Naive thymus-derived CD4-positive, alpha-beta T cell (primary cell): ENCODE measurements around the gene CPT1C. TPM values are rescaled to one million over a fixed set of nuclear protein-coding genes. Genes with fewer than 3 reads are reported as not detected.

Source experiments
- ATAC-seq: fragments of 150-1000 bp; cut with Tn5 transposase; 2 replicates; pipeline ENCODE4 v1.10.0; 2021; ENCODE audit warnings: mild to moderate bottlenecking, moderate library complexity
- CTCF ChIA-PET: fragments of 350-600 bp; sonication (Branson Sonifier 250); formaldehyde crosslinking; loops from one replicate; lab custom pipeline; 2021; ENCODE audit warnings: antibody characterized with exemption; lab: Charles Lee
- POLR2A ChIA-PET: fragments of 350-600 bp; sonication (Branson Sonifier 250); formaldehyde crosslinking; loops from one replicate; lab custom pipeline; 2021; ENCODE audit warnings: antibody characterized with exemption, inconsistent platforms; lab: Charles Lee
- DNase-seq, 9 donors: peaks; one replicate each; pipeline versions ENCODE4 v3.0.0 to v3.0.0-alpha.2; 2020 to 2022; ENCODE audit warnings: mixed read lengths in 1 of 9
- H3K27ac ChIP-seq: one replicate; pipeline ENCODE4 v1.7.0; 2013; ENCODE audit warnings: mild to moderate bottlenecking, low read depth, low read length, moderate library complexity
- H3K27me3 ChIP-seq, 2 donors: one replicate each; pipeline ENCODE4 v1.7.0; 2013; ENCODE audit warnings: low read length in 2 of 2, mild to moderate bottlenecking in 2 of 2, moderate library complexity in 2 of 2; ENCODE audit not compliant: control insufficient read depth in 2 of 2, insufficient read depth in 2 of 2
- H3K36me3 ChIP-seq, 3 experiments: 1 replicate in 2 of 3; 2 replicates in 1 of 3; pipeline ENCODE4 v1.7.0; 2013; ENCODE audit warnings: low read length in 3 of 3, mild to moderate bottlenecking in 3 of 3, moderate library complexity in 1 of 3; ENCODE audit not compliant: insufficient read depth in 3 of 3, control insufficient read depth in 2 of 3
- H3K4me1 ChIP-seq, 2 donors: one replicate each; pipeline ENCODE4 v1.7.0; 2013; ENCODE audit warnings: low read length in 2 of 2, mild to moderate bottlenecking in 2 of 2, moderate library complexity in 1 of 2; ENCODE audit not compliant: control insufficient read depth in 2 of 2, insufficient read depth in 2 of 2
- H3K4me3 ChIP-seq: 2 replicates; pipeline ENCODE4 v1.7.0; 2013; ENCODE audit warnings: mild to moderate bottlenecking, low read length
- H3K9me3 ChIP-seq, 3 experiments: 1 replicate in 2 of 3; 2 replicates in 1 of 3; pipeline ENCODE4 v1.7.0; 2013; ENCODE audit warnings: low read length in 3 of 3; ENCODE audit not compliant: control insufficient read depth in 2 of 3
- H3K27ac Mint-ChIP-seq, 9 donors: one replicate each; pipeline ENCODE4 v1.8.0; 2020 to 2022; ENCODE audit warnings: mixed read lengths in 9 of 9, mild to moderate bottlenecking in 8 of 9, moderate library complexity in 5 of 9, inconsistent platforms in 2 of 9
- H3K27me3 Mint-ChIP-seq, 5 donors: one replicate each; pipeline ENCODE4 v1.8.0; 2021 to 2022; ENCODE audit warnings: mixed read lengths in 5 of 5, mild to moderate bottlenecking in 1 of 5
- H3K36me3 Mint-ChIP-seq, 5 donors: one replicate each; pipeline ENCODE4 v1.8.0; 2020 to 2022; ENCODE audit warnings: mixed read lengths in 5 of 5, mild to moderate bottlenecking in 3 of 5, inconsistent platforms in 1 of 5
- H3K4me1 Mint-ChIP-seq, 7 donors: one replicate each; pipeline ENCODE4 v1.8.0; 2020 to 2022; ENCODE audit warnings: mixed read lengths in 7 of 7, mild to moderate bottlenecking in 3 of 7, inconsistent platforms in 1 of 7
- H3K4me3 Mint-ChIP-seq, 10 donors: one replicate each; pipeline ENCODE4 v1.8.0; 2020 to 2022; ENCODE audit warnings: mild to moderate bottlenecking in 10 of 10, mixed read lengths in 10 of 10, moderate library complexity in 6 of 10, inconsistent platforms in 2 of 10
- H3K9me3 Mint-ChIP-seq, 11 donors: one replicate each; pipeline ENCODE4 v1.8.0; 2020 to 2022; ENCODE audit warnings: mixed read lengths in 11 of 11, mild to moderate bottlenecking in 4 of 11, inconsistent platforms in 1 of 11, moderate library complexity in 1 of 11
- intact Hi-C, 2 donors: fragments of 100-400 bp; cut with micrococcal nuclease; formaldehyde crosslinking; loops; one replicate each; pipeline ENCODE4 v1.15.1; 2023
- polyA plus RNA-seq, 2 donors: library from polyadenylated mRNA; unstranded; fragments of 300-500 nt; fragmentation: Illumina TruSeq; gene quantifications; one replicate each; pipeline ENCODE4 v1.2.3, GENCODE V29; 2021
- total RNA-seq, 6 experiments: library from RNA in 5 of 6; stranded (reverse) in 5 of 6; gene quantifications; 1 replicate in 5 of 6; 2 replicates in 1 of 6; pipeline ENCODE4 v1.2.3 and lab custom pipeline; 2021 to 2026

Gene CPT1C
- total and polyA plus RNA-seq, 7 experiments from 2014 or later = 0.96 to 6.0 (median 1.6) TPM; not detected in 1

- ChIA-PET POLR2A (interaction anchor here (1.2 to 11.1 kb wide), 2 partner anchors 16 to 55 kb away, joined by 4 to 187 read pairs; partner anchors contain the start of genes BCL2L12, IRF3 and PRR12), CTCF (no interaction called here)
- Histone ChIP-seq H3K9me3 (no peaks in the 10 kb centered on the region), H3K4me3 (no peak overlapping the region), H3K4me1 (peaks cover 16 to 17% of the 10 kb centered on the region in 2 donors), H3K36me3 (peaks cover 0 to 58% (median 0%) of the 10 kb centered on the region in 3 experiments), H3K27ac (no peak overlapping the region), H3K27me3 (no peaks in the 10 kb centered on the region)
- ATAC-seq (no peak), DNase-seq (no peak)
- peak overlapping the region in 1 of 10 donors; percentile 34 for H3K4me3 Mint-ChIP-seq
- intact Hi-C loops = loop anchor here in 1 of 2 donors (10.0 kb wide), 1 partner anchor 1031 kb away; the partner anchor contains the start of genes FAM83E, RPL18 and SPHK2
- peaks cover 0 to 14% (median 0%) of the 10 kb centered on the region in 5 donors for H3K36me3 Mint-ChIP-seq
- H3K27ac Mint-ChIP-seq = peak overlapping the region in 1 of 9 donors; percentile 75
- H3K9me3 Mint-ChIP-seq = no peaks in the 10 kb centered on the region
- peaks cover 0 to 2% (median 0%) of the 10 kb centered on the region in 5 donors for H3K27me3 Mint-ChIP-seq
- peaks cover 31 to 42% (median 40%) of the 10 kb centered on the region in 7 donors for H3K4me1 Mint-ChIP-seq
Observed at GRCh38 chr19:49645995-49646394, 44.9 kb upstream of the CPT1C start.

DNA sequence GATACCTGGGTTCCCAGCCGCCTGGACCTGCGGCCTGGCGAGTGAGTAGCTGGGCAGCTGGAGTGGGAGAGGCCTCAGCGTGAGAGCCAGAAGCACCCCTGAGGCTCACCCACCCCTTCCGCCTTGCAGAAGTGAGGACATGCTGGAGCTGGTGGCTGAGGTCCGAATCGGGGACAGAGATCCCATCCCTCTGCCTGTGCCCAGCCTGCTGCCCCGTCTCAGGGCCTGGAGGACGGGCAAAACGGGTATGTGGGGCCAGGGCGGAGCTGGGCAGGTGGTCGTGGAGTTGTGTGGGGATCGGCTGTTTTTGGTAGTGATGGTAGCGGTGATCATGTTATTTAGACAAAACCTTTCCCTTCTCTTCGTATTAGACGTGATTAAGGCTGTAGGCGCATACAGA lies 44.3 kb upstream of the CPT1C start:
- CTCF ChIA-PET = no interaction called here
- Histone ChIP-seq H3K27ac (no peak overlapping the region), H3K4me3 (no peak overlapping the region), H3K36me3 (peaks cover 0 to 62% (median 0%) of the 10 kb centered on the region in 3 experiments), H3K4me1 (peaks cover 10 to 11% of the 10 kb centered on the region in 2 donors), H3K27me3 (no peaks in the 10 kb centered on the region), H3K9me3 (no peaks in the 10 kb centered on the region)
- intact Hi-C loops = loop anchor here in 1 of 2 donors (10.0 kb wide), 1 partner anchor 1032 kb away; the partner anchor contains the start of genes FAM83E, RPL18 and SPHK2
- ATAC-seq (no peak), DNase-seq (no peak)
- Mint-ChIP-seq H3K9me3 (no peaks in the 10 kb centered on the region), H3K27ac (peak overlapping the region in 1 of 9 donors; percentile 83), H3K36me3 (peaks cover 0 to 14% (median 0%) of the 10 kb centered on the region in 5 donors), H3K4me3 (no peak overlapping the region), H3K27me3 (peaks cover 0 to 2% (median 0%) of the 10 kb centered on the region in 5 donors), H3K4me1 (peaks cover 30 to 39% (median 37%) of the 10 kb centered on the region in 7 donors)
- POLR2A ChIA-PET = interaction anchor here (0.8 to 11.1 kb wide), 3 partner anchors 16 to 66 kb away, joined by 4 to 187 read pairs (median 4); partner anchors contain the start of genes BCL2L12, IRF3, NOSIP and PRR12

GRCh38 chr19:49651029-49651819 lies 39.7 kb upstream of the CPT1C start:
- H3K4me3 Mint-ChIP-seq = no peak overlapping the region
- Histone ChIP-seq H3K9me3 (no peaks in the 10 kb centered on the region), H3K27me3 (no peaks in the 10 kb centered on the region), H3K27ac (no peak overlapping the region), H3K4me1 (no peaks in the 10 kb centered on the region), H3K36me3 (peaks cover 0 to 83% (median 8%) of the 10 kb centered on the region in 3 experiments), H3K4me3 (no peak overlapping the region)
- no peaks in the 10 kb centered on the region for H3K27me3 Mint-ChIP-seq
- peaks cover 0 to 9% (median 6%) of the 10 kb centered on the region in 7 donors for H3K4me1 Mint-ChIP-seq
- H3K36me3 Mint-ChIP-seq = peaks cover 0 to 23% (median 5%) of the 10 kb centered on the region in 5 donors
- ChIA-PET CTCF (no interaction called here), POLR2A (no interaction called here)
- no peaks in the 10 kb centered on the region for H3K9me3 Mint-ChIP-seq
- intact Hi-C loops = no loop called here
- ATAC-seq (no peak), DNase-seq (no peak)
- peak overlapping the region in 1 of 9 donors; percentile 75 for H3K27ac Mint-ChIP-seq

DNA sequence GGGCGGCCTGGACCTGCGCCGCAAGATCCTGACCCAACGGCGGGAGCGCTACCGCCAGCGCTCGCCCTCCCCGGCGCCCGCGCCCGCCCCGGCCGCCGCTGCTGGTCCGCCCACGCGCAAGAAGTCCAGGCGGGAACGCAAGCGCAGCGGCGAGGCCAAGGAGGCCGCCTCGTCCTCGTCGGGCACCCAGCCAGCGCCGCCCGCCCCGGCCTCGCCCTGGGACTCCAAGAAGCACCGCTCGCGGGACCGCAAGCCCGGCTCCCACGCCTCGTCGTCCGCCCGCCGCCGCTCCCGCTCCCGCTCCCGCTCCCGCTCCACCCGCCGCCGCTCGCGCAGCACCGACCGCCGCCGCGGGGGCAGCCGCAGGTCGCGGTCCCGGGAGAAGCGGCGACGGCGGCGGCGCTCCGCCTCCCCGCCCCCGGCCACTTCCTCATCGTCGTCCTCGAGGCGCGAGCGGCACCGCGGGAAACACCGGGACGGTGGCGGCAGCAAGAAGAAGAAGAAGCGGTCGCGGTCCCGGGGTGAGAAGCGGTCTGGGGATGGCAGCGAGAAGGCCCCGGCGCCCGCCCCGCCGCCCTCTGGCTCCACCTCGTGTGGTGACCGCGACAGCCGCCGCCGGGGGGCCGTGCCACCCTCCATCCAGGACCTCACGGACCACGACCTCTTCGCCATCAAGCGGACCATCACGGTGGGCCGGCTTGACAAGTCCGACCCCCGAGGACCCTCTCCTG lies 38.9 kb upstream of the CPT1C start:
- intact Hi-C loops = no loop called here
- Mint-ChIP-seq H3K4me1 (peaks cover 0 to 8% (median 5%) of the 10 kb centered on the region in 7 donors), H3K27ac (no peak overlapping the region), H3K27me3 (no peaks in the 10 kb centered on the region), H3K4me3 (no peak overlapping the region), H3K9me3 (no peaks in the 10 kb centered on the region), H3K36me3 (peaks cover 0 to 25% (median 8%) of the 10 kb centered on the region in 5 donors)
- Histone ChIP-seq H3K27ac (no peak overlapping the region), H3K4me3 (no peak overlapping the region), H3K9me3 (no peaks in the 10 kb centered on the region), H3K4me1 (no peaks in the 10 kb centered on the region), H3K36me3 (peaks cover 0 to 83% (median 8%) of the 10 kb centered on the region in 3 experiments), H3K27me3 (no peaks in the 10 kb centered on the region)
- no peak for DNase-seq
- CTCF ChIA-PET = no interaction called here
- no peak for ATAC-seq
- POLR2A ChIA-PET = no interaction called here

- Histone ChIP-seq H3K27ac (no peak overlapping the region), H3K4me1 (no peaks in the 10 kb centered on the region), H3K27me3 (no peaks in the 10 kb centered on the region), H3K9me3 (no peaks in the 10 kb centered on the region), H3K4me3 (no peak overlapping the region), H3K36me3 (peaks cover 0 to 83% (median 15%) of the 10 kb centered on the region in 3 experiments)
- ATAC-seq = no peak
- Mint-ChIP-seq H3K4me1 (peaks cover 0 to 8% (median 0%) of the 10 kb centered on the region in 7 donors), H3K4me3 (no peak overlapping the region), H3K27me3 (no peaks in the 10 kb centered on the region), H3K36me3 (peaks cover 0 to 24% (median 13%) of the 10 kb centered on the region in 5 donors), H3K27ac (no peak overlapping the region), H3K9me3 (no peaks in the 10 kb centered on the region)
- ChIA-PET POLR2A (interaction anchor here (1.4 kb wide), 1 partner anchor 11 kb away, joined by 5 read pairs; no protein-coding TSS in a partner anchor), CTCF (no interaction called here)
- no peak for DNase-seq
- intact Hi-C loops = no loop called here
Observed at GRCh38 chr19:49652551-49653465, 38.1 kb upstream of the CPT1C start.

DNA sequence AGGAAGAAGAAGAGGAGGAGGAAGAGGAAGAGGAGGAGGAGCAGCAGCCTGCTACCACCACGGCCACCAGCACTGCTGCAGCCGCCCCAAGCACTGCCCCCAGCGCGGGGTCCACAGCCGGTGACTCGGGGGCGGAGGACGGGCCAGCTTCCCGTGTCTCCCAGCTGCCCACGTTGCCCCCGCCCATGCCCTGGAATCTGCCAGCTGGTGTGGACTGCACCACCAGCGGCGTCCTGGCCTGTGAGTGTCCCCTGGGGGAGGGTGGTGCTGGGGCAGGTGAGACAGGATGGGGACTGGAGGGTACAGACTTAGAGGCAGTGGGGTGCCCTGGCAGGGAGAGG lies 37.5 kb upstream of the CPT1C start:
- no peak overlapping the region for H3K27ac ChIP-seq
- H3K4me1 ChIP-seq = no peaks in the 10 kb centered on the region
- H3K9me3 ChIP-seq = no peaks in the 10 kb centered on the region
- H3K27me3 ChIP-seq = no peaks in the 10 kb centered on the region
- H3K27ac Mint-ChIP-seq = no peak overlapping the region
- no peak overlapping the region for H3K4me3 ChIP-seq
- ATAC-seq = no peak
- peaks cover 0 to 87% (median 17%) of the 10 kb centered on the region in 3 experiments for H3K36me3 ChIP-seq
- ChIA-PET CTCF (no interaction called here), POLR2A (interaction anchor here (1.4 kb wide), 1 partner anchor 10 kb away, joined by 5 read pairs; no protein-coding TSS in a partner anchor)
- no peak for DNase-seq
- H3K36me3 Mint-ChIP-seq = peaks cover 0 to 24% (median 13%) of the 10 kb centered on the region in 5 donors
- no peaks in the 10 kb centered on the region for H3K27me3 Mint-ChIP-seq
- H3K4me1 Mint-ChIP-seq = peaks cover 0 to 8% (median 0%) of the 10 kb centered on the region in 7 donors
- H3K4me3 Mint-ChIP-seq = no peak overlapping the region
- intact Hi-C loops = no loop called here
- no peaks in the 10 kb centered on the region for H3K9me3 Mint-ChIP-seq
